K562 (cell line): ENCODE data around the gene NPC1L1. TPM values are rescaled to one million over a fixed set of nuclear protein-coding genes. Genes with fewer than 3 reads are reported as not detected.

Source experiments
- CUX1 ChIP-seq: fragments of 200-800 bp; sonication (Bioruptor generic); IDR thresholded peaks from 2 replicates; pipeline ENCODE4 v1.6.1; 2016; ENCODE audit warnings: missing genetic modification characterization, missing compliant biosample characterization
- E2F5 ChIP-seq: sonication (generic); formaldehyde crosslinking; IDR thresholded peaks from 2 replicates; pipeline ENCODE4 v1.8.0; 2022; ENCODE audit warnings: mild to moderate bottlenecking, missing genetic modification reagents
- ELF2 ChIP-seq: fragments of 250-450 bp; sonication (Bioruptor Pico); IDR thresholded peaks from 2 replicates; pipeline ENCODE4 v1.5.0; 2021; ENCODE audit warnings: mild to moderate bottlenecking
- IFI16 ChIP-seq: fragments of 250-450 bp; sonication (Bioruptor Pico); IDR thresholded peaks from 2 replicates; pipeline ENCODE4 v2.1.2; 2022; ENCODE audit warnings: mild to moderate bottlenecking, inconsistent platforms
- JUND ChIP-seq, 2 experiments: IDR thresholded peaks; 2 replicates in 1 of 2; 3 replicates in 1 of 2; pipeline ENCODE4 v1.6.1; 2011; ENCODE audit warnings: borderline replicate concordance in 2 of 2, low read depth in 2 of 2, low read length in 2 of 2, improper control_type of control experiment in 1 of 2, missing biosample characterization in 1 of 2, missing genetic modification characterization in 1 of 2, missing genetic modification reagents in 1 of 2
- KDM1A ChIP-seq, 2 experiments: fragments of 450-650 bp; IDR thresholded peaks; 2 replicates each; pipeline ENCODE4 v1.6.1; 2016; ENCODE audit warnings: mild to moderate bottlenecking in 2 of 2
- POU5F1 ChIP-seq: fragments of 150-350 bp; IDR thresholded peaks from 2 replicates; pipeline ENCODE4 v1.6.1; 2014; ENCODE audit warnings: borderline replicate concordance, low read length, low read depth, mild to moderate bottlenecking; ENCODE audit not compliant: partially characterized antibody
- REST ChIP-seq, 2 experiments: fragments of 450-650 bp; formaldehyde crosslinking in 1 of 2; IDR thresholded peaks; 2 replicates each; pipeline versions ENCODE4 v1.4.0 to v1.6.1; 2014 to 2020; ENCODE audit warnings: mild to moderate bottlenecking in 2 of 2, borderline replicate concordance in 1 of 2, low read depth in 1 of 2
- SNAPC5 ChIP-seq: fragments of 250-450 bp; sonication (Bioruptor Pico); IDR thresholded peaks from 2 replicates; pipeline ENCODE4 v1.8.0; 2021; ENCODE audit warnings: moderate library complexity, mild to moderate bottlenecking, inconsistent platforms
- polyA plus RNA-seq, 8 experiments: library from polyadenylated mRNA; depleted of rRNA in 4 of 8; stranded (reverse) in 5 of 8; unstranded in 3 of 8; fragments of >200 nt; fragmentation: Nextera tagmentation in 2 of 8; fragmentation: Illumina TruSeq in 1 of 8; extraction: Ambion mirVana in 2 of 8; extraction: Trizol in 1 of 8; gene quantifications; 2 replicates each; pipeline versions ENCODE4 v1.2.1 to v1.2.3, GENCODE V29; 2011 to 2014; ENCODE audit warnings: inconsistent platforms in 1 of 8, missing spikeins in 1 of 8
- total RNA-seq, 7 experiments: library from RNA; depleted of rRNA in 6 of 7; stranded (reverse); fragments of >200 nt in 6 of 7; fragmentation: Illumina TruSeq in 2 of 7; extraction: Trizol in 2 of 7; gene quantifications; 2 replicates each; pipeline versions ENCODE4 v1.2.1 to v1.2.3, GENCODE V29; 2011 to 2021; ENCODE audit warnings: low replicate concordance in 1 of 7

Gene NPC1L1
- total and polyA plus RNA-seq, 9 of the 15 experiments (the other 6 are each of a cell fraction or from before 2014, with no cell fraction given) = 0.01 to 0.18 (median 0.07) TPM; not detected in 4

- no peak for TF ChIP-seq CUX1
- TF ChIP-seq KDM1A (IDR thresholded peaks at IDR 0.05) = no peak
- no peak for TF ChIP-seq IFI16 (CRISPR knock-in tag)
- TF ChIP-seq E2F5 (CRISPR knock-in tag) = no peak
- TF ChIP-seq POU5F1 = peak; percentile 38
- TF ChIP-seq REST (IDR thresholded peaks at IDR 0.05; ENCODE audit: borderline replicate concordance) = no peak
- TF ChIP-seq REST (CRISPR knock-in tag; IDR thresholded peaks at IDR 0.05; ENCODE audit: low read depth) = peak; percentile 62
- TF ChIP-seq ELF2 (CRISPR knock-in tag) = peak; percentile 61; the same call in 1 of the 2 replicates
- TF ChIP-seq JUND (IDR thresholded peaks at IDR 0.05; ENCODE audit: borderline replicate concordance, low read depth, low read length) = peak; percentile 58
- TF ChIP-seq JUND (tag; IDR thresholded peaks at IDR 0.05; ENCODE audit: borderline replicate concordance, low read depth, low read length) = 0 out of 3 replicates have a peak, but pooled peaks have one; percentile 18
- TF ChIP-seq SNAPC5 (CRISPR knock-in tag) = no peak
Measured at GRCh38 chr7:44581879-44582603, 40.9 kb upstream of the NPC1L1 start, which contains the start of gene TMED4 (continued).
